HepG2 (cell line): Measurements from ENCODE around the gene FOXK2. TPM values are rescaled to one million over a fixed set of nuclear protein-coding genes. Genes with fewer than 3 reads are reported as not detected.

Experiments used
- BHLHE40 ChIP-seq: IDR thresholded peaks from 2 replicates; pipeline ENCODE4 v1.6.1; 2011; ENCODE audit warnings: low read length, improper control_type of control experiment
- CSRNP2 ChIP-seq: sonication (generic); formaldehyde crosslinking; conservative IDR thresholded peaks from 2 replicates; pipeline ENCODE4 v1.8.0; 2022; ENCODE audit warnings: low read depth, missing genetic modification reagents
- ISL2 ChIP-seq: sonication (generic); formaldehyde crosslinking; IDR thresholded peaks from 2 replicates; pipeline ENCODE4 v1.5.0; 2020; ENCODE audit warnings: missing genetic modification reagents
- KIAA2018 ChIP-seq: sonication (generic); formaldehyde crosslinking; IDR thresholded peaks from 2 replicates; pipeline ENCODE4 v1.5.0; 2020; ENCODE audit warnings: mild to moderate bottlenecking, missing genetic modification reagents, borderline replicate concordance
- LCORL ChIP-seq, 2 experiments: fragments of 450-650 bp in 1 of 2; sonication (generic) in 1 of 2; formaldehyde crosslinking in 1 of 2; IDR thresholded peaks; 2 replicates each; pipeline versions ENCODE4 v1.5.0 to v1.6.1; 2017 to 2020; ENCODE audit warnings: antibody characterized with exemption in 1 of 2, missing genetic modification reagents in 1 of 2
- MBNL3 ChIP-seq: fragments of 250-450 bp; sonication (Bioruptor Pico); conservative IDR thresholded peaks from 2 replicates; pipeline ENCODE4 v1.8.0; 2022; ENCODE audit warnings: mild to moderate bottlenecking, inconsistent platforms
- RFX5 ChIP-seq: IDR thresholded peaks from 2 replicates; pipeline ENCODE4 v1.6.1; 2011; ENCODE audit warnings: low read depth, low read length, improper control_type of control experiment
- SMC3 ChIP-seq: IDR thresholded peaks from 2 replicates; pipeline ENCODE4 v1.6.1; 2011; ENCODE audit warnings: low read length, improper control_type of control experiment
- SP140L ChIP-seq: sonication (generic); formaldehyde crosslinking; IDR thresholded peaks from 2 replicates; pipeline ENCODE4 v1.4.0; 2020; ENCODE audit warnings: missing genetic modification reagents, borderline replicate concordance
- SUZ12 ChIP-seq: fragments of 150-350 bp; IDR thresholded peaks from 2 replicates; pipeline ENCODE4 v1.6.1; 2014; ENCODE audit warnings: low read depth, low read length
- TBP ChIP-seq: sonication (generic); formaldehyde crosslinking; IDR thresholded peaks from 2 replicates; pipeline ENCODE4 v1.5.0; 2020; ENCODE audit warnings: missing genetic modification reagents
- TBX2 ChIP-seq: sonication (generic); formaldehyde crosslinking; IDR thresholded peaks from 2 replicates; pipeline ENCODE4 v1.5.0; 2020; ENCODE audit warnings: missing genetic modification reagents, mild to moderate bottlenecking, borderline replicate concordance
- TRIM24 ChIP-seq: sonication (generic); formaldehyde crosslinking; IDR thresholded peaks from 2 replicates; pipeline ENCODE4 v1.8.0; 2022; ENCODE audit warnings: mild to moderate bottlenecking, missing genetic modification reagents
- ZFP36 ChIP-seq: fragments of 150-350 bp; IDR thresholded peaks from 2 replicates; pipeline ENCODE4 v1.6.1; 2018; ENCODE audit warnings: borderline replicate concordance, low read length, low read depth; ENCODE audit not compliant: partially characterized antibody
- ZFP62 ChIP-seq: sonication (generic); formaldehyde crosslinking; IDR thresholded peaks from 2 replicates; pipeline ENCODE4 v1.4.0; 2020; ENCODE audit warnings: missing genetic modification reagents
- ZNF225 ChIP-seq: sonication (generic); formaldehyde crosslinking; IDR thresholded peaks from 2 replicates; pipeline ENCODE4 v1.4.0; 2020; ENCODE audit warnings: mild to moderate bottlenecking, missing genetic modification reagents
- ZNF549 ChIP-seq: sonication (generic); formaldehyde crosslinking; IDR thresholded peaks from 2 replicates; pipeline ENCODE4 v1.5.0; 2020; ENCODE audit warnings: missing genetic modification reagents
- ZNF558 ChIP-seq: sonication (generic); formaldehyde crosslinking; IDR thresholded peaks from 2 replicates; pipeline ENCODE4 v1.9.0; 2022; ENCODE audit warnings: mild to moderate bottlenecking, missing genetic modification reagents, borderline replicate concordance
- ZNF768 ChIP-seq: sonication (generic); formaldehyde crosslinking; IDR thresholded peaks from 2 replicates; pipeline ENCODE4 v1.4.0; 2020; ENCODE audit warnings: missing genetic modification reagents
- ZSCAN22 ChIP-seq: sonication (generic); formaldehyde crosslinking; IDR thresholded peaks from 2 replicates; pipeline ENCODE4 v1.4.0; 2020; ENCODE audit warnings: mild to moderate bottlenecking, missing genetic modification reagents
- polyA plus RNA-seq, 8 experiments: library from polyadenylated mRNA; depleted of rRNA in 3 of 8; stranded (reverse) in 7 of 8; unstranded in 1 of 8; fragments of >200 nt; fragmentation: Illumina TruSeq in 4 of 8; extraction: Trizol in 4 of 8; gene quantifications; 2 replicates each; pipeline versions ENCODE4 v1.2.1 to v1.2.3, GENCODE V29; 2011 to 2016; ENCODE audit warnings: low read depth in 4 of 8, missing spikeins in 1 of 8, mixed read lengths in 1 of 8; ENCODE audit not compliant: insufficient read depth in 1 of 8
- total RNA-seq, 5 experiments: library from RNA; depleted of rRNA; stranded (reverse); fragments of >200 nt; fragmentation: Illumina TruSeq; extraction: Trizol; gene quantifications; 2 replicates each; pipeline ENCODE4 v1.2.3, GENCODE V29; 2016; ENCODE audit warnings: low read depth in 1 of 5
- TF ChIP-seq, protein P1 (sequence below): sonication (generic); formaldehyde crosslinking; IDR thresholded peaks from 2 replicates; pipeline ENCODE4 v1.5.0; 2020; ENCODE audit warnings: missing genetic modification reagents, mild to moderate bottlenecking, borderline replicate concordance

The FOXK2 gene
- total and polyA plus RNA-seq, 2 of the 13 experiments (the other 11 are each of a cell fraction or from before 2014, with no cell fraction given): 67.1 to 67.2 TPM

DNA sequence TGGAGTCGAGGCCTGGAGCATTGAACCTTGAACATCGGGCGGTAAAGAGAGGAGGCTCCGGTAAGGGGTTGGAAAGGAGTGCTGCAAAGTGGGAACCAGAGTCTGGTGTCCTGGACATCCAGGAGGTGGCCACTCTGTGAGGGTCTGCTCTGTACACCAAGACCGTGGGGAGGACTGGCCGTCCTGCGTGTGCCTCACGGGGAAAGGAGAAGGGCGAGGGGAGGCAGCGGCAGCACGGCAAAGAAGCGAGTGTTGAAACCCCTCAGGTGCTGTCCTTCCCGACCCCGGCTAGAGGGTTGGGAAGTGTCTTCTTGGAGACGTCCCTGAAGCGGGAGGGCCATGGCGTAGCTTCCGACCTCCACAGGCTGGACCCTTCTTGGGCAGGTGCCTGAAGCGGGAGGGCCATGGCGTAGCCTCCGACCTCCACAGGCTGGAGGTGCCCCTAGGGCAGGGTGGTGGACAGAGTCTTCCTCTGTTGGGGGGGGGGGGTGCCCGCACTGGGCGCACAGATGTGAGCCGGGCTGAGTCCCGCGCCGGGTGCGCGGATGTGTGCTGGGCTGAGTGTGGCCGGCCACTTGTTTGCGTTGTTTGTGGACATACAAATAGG, 42.0 kb downstream of the FOXK2 start (continued):
- TF ChIP-seq LCORL (IDR thresholded peaks at IDR 0.05) (no peak), LCORL (CRISPR knock-in tag; IDR thresholded peaks at IDR 0.05) (no peak; the same call in 1 of the 2 replicates), TBP (no peak), MBNL3 (CRISPR knock-in tag) (no peak), ZNF558 (no peak), ZNF549 (no peak), ZFP36 (no peak), KIAA2018 (no peak), ISL2 (CRISPR knock-in tag) (peak; percentile 21; the same call in 1 of the 2 replicates), SUZ12 (no peak), TBX2 (peak; percentile 33), ZFP62 (no peak), SP140L (CRISPR knock-in tag) (no peak), ZNF768 (CRISPR knock-in tag) (peak; percentile 28; the same call in 1 of the 2 replicates), CSRNP2 (CRISPR knock-in tag) (no peak), RFX5 (no peak), SMC3 (no peak), BHLHE40 (0 out of 2 replicates have a peak, but pooled peaks have one; percentile 17), ZSCAN22 (CRISPR knock-in tag) (no peak; the same call in 1 of the 2 replicates), ZNF225 (CRISPR knock-in tag) (no peak; the same call in 1 of the 2 replicates), TRIM24 (CRISPR knock-in tag) (no peak)
- TF ChIP-seq, protein P1, sequence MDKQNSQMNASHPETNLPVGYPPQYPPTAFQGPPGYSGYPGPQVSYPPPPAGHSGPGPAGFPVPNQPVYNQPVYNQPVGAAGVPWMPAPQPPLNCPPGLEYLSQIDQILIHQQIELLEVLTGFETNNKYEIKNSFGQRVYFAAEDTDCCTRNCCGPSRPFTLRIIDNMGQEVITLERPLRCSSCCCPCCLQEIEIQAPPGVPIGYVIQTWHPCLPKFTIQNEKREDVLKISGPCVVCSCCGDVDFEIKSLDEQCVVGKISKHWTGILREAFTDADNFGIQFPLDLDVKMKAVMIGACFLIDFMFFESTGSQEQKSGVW: no peak
